HCT116 (cell line): ENCODE results near the gene TMEM208. TPM values are rescaled to one million over a fixed set of nuclear protein-coding genes. Genes with fewer than 3 reads are reported as not detected.

ENCODE experiments used
- ATAC-seq: fragments of 200-7000 bp; cut with Tn5 transposase; 2 replicates; pipeline ENCODE4 v1.9.1; 2020; ENCODE audit warnings: mild to moderate bottlenecking, moderate library complexity
- BruUV-seq: library from RNA; stranded (reverse); fragments of 400-500 nt; replicated peaks from 2 replicates; lab custom pipeline; 2021; lab: Mats Ljungman, UMichigan
- CTCF ChIA-PET: fragments of 300-600 bp; sonication (Branson Sonifier 250); formaldehyde crosslinking; loops from one replicate; lab custom pipeline; 2021; ENCODE audit warnings: antibody characterized with exemption; lab: Charles Lee
- POLR2A ChIA-PET: fragments of 300-600, 350-600 bp; sonication (Branson Sonifier 250); formaldehyde crosslinking; loops from one replicate; lab custom pipeline; 2021; ENCODE audit warnings: antibody characterized with exemption; lab: Charles Lee
- RAD21 ChIA-PET, 2 experiments: fragments of 300-600 bp; sonication (Branson Sonifier 250); formaldehyde crosslinking; loops; one replicate each; lab custom pipeline; 2023; ENCODE audit warnings: low total read pairs in 2 of 2; ENCODE audit not compliant: uncharacterized antibody in 2 of 2, unreplicated experiment in 2 of 2, low non-redundant PET in 1 of 2; lab: Charles Lee
- DNase-seq: peaks from one replicate; pipeline ENCODE4 v3.0.0-alpha.2; 2010; ENCODE audit warnings: low read depth, low spot score
- H2AFZ ChIP-seq: fragments of 200-600 bp; shearing (Covaris generic), sonication (generic); 2 replicates; pipeline ENCODE4 v1.6.1; 2017; ENCODE audit warnings: low read depth, mixed run types, mixed read lengths, antibody characterized with exemption, low read length; ENCODE audit not compliant: poor library complexity, severe bottlenecking
- H3K27ac ChIP-seq: 2 replicates; pipeline ENCODE4 v1.5.1; 2012; ENCODE audit warnings: low read depth, low read length
- H3K27me3 ChIP-seq: fragments of 200-600 bp; sonication (generic); 2 replicates; pipeline ENCODE4 v1.6.1; 2016; ENCODE audit warnings: mixed run types, low read length, mixed read lengths; ENCODE audit not compliant: insufficient read depth
- H3K36me3 ChIP-seq, 2 experiments: fragments of 200-500 bp in 1 of 2; fragments of 200-600 bp in 1 of 2; sonication (Bioruptor generic) in 1 of 2; sonication (generic) in 1 of 2; 2 replicates each; pipeline versions ENCODE4 v1.5.1 to v1.6.1; 2014 to 2016; ENCODE audit warnings: low read length in 2 of 2, inconsistent platforms in 1 of 2, mixed read lengths in 1 of 2, mixed run types in 1 of 2; ENCODE audit not compliant: insufficient read depth in 2 of 2, control insufficient read depth in 1 of 2
- H3K4me1 ChIP-seq, 2 experiments: fragments of 200-600 bp in 1 of 2; sonication (generic) in 1 of 2; 2 replicates each; pipeline versions ENCODE4 v1.5.1 to v1.6.1; 2012 to 2017; ENCODE audit warnings: low read length in 2 of 2, inconsistent platforms in 1 of 2, mild to moderate bottlenecking in 1 of 2, mixed read lengths in 1 of 2, mixed run types in 1 of 2, moderate library complexity in 1 of 2; ENCODE audit not compliant: insufficient read depth in 2 of 2, control insufficient read depth in 1 of 2
- H3K4me2 ChIP-seq: fragments of 200-600 bp; sonication (generic); 2 replicates; pipeline ENCODE4 v1.6.1; 2017; ENCODE audit warnings: mixed run types, low read length, mixed read lengths
- H3K4me3 ChIP-seq, 2 experiments: fragments of 200-600 bp in 1 of 2; sonication (generic) in 1 of 2; replicated peaks in 1 of 2; 2 replicates each; pipeline ENCODE4 v1.5.1; 2011 to 2016; ENCODE audit warnings: low read length in 2 of 2, control low read depth in 1 of 2, low read depth in 1 of 2, mild to moderate bottlenecking in 1 of 2, mixed read lengths in 1 of 2, mixed run types in 1 of 2
- H3K79me2 ChIP-seq: fragments of 200-600 bp; sonication (generic); 2 replicates; pipeline ENCODE4 v1.6.1; 2017; ENCODE audit warnings: mild to moderate bottlenecking, mixed run types, low read length, moderate library complexity, mixed read lengths; ENCODE audit not compliant: insufficient read depth
- H3K9ac ChIP-seq: fragments of 200-600 bp; sonication (generic); 2 replicates; pipeline ENCODE4 v1.6.1; 2016; ENCODE audit warnings: low read length, mixed read lengths
- H3K9me2 ChIP-seq: fragments of 200-600 bp; sonication (generic), shearing (Covaris generic); 2 replicates; pipeline ENCODE4 v1.6.1; 2017; ENCODE audit warnings: mixed run types, mild to moderate bottlenecking, moderate library complexity; ENCODE audit not compliant: insufficient read depth
- H3K9me3 ChIP-seq, 2 experiments: fragments of 200-500 bp in 1 of 2; fragments of 200-600 bp in 1 of 2; sonication (Bioruptor generic) in 1 of 2; sonication (generic) in 1 of 2; 2 replicates each; pipeline ENCODE4 v1.6.1; 2014 to 2017; ENCODE audit warnings: low read length in 2 of 2, mixed read lengths in 2 of 2, inconsistent platforms in 1 of 2, low read depth in 1 of 2, mild to moderate bottlenecking in 1 of 2, mixed run types in 1 of 2, moderate library complexity in 1 of 2; ENCODE audit not compliant: control insufficient read depth in 1 of 2, insufficient read depth in 1 of 2
- H4K20me1 ChIP-seq: fragments of 200-600 bp; sonication (generic), shearing (Covaris generic); 2 replicates; pipeline ENCODE4 v1.6.1; 2017; ENCODE audit warnings: mixed run types, mild to moderate bottlenecking, moderate library complexity; ENCODE audit not compliant: insufficient read depth
- ATF3 ChIP-seq: IDR thresholded peaks from 2 replicates; pipeline ENCODE4 v1.6.1; 2012
- CTCF ChIP-seq, 3 experiments: fragments of 200-600 bp in 1 of 3; sonication (generic) in 1 of 3; IDR thresholded peaks in 2 of 3; conservative IDR thresholded peaks in 1 of 3; 2 replicates each; pipeline ENCODE4 v1.5.1; 2012 to 2017; ENCODE audit warnings: low read depth in 2 of 3, low read length in 2 of 3, antibody characterized with exemption in 1 of 3, borderline replicate concordance in 1 of 3, control low read depth in 1 of 3, mild to moderate bottlenecking in 1 of 3, mixed read lengths in 1 of 3, mixed run types in 1 of 3, moderate library complexity in 1 of 3; ENCODE audit not compliant: insufficient read depth in 1 of 3
- SP1 ChIP-seq: IDR thresholded peaks from 2 replicates; pipeline ENCODE4 v1.6.1; 2012; ENCODE audit warnings: low read depth
- ZBTB33 ChIP-seq: IDR thresholded peaks from 2 replicates; pipeline ENCODE4 v1.6.1; 2011; ENCODE audit warnings: mild to moderate bottlenecking, low read length, moderate library complexity; ENCODE audit not compliant: insufficient replicate concordance; ENCODE audit errors: extremely low read depth
- intact Hi-C: fragments of 100-400 bp; cut with micrococcal nuclease; formaldehyde crosslinking; loops from 2 replicates; pipeline ENCODE4 v1.10.0; 2022
- total RNA-seq: library from RNA; stranded (reverse); gene quantifications from one replicate; pipeline ENCODE4 v1.2.1, GENCODE V29; 2021; ENCODE audit not compliant: unreplicated experiment

Gene TMEM208
- total RNA-seq, 1 experiment from 2014 or later = 36.1 TPM

- TF ChIP-seq ZBTB33 (no peak), ATF3 (no peak), SP1 (no peak)
These were observed 25.9 kb downstream of the TMEM208 start (continued) for GRCh38 chr16:67252609-67253497.

GRCh38 chr16:67254801-67255552 is 28.0 kb downstream of the TMEM208 start:
- H3K9me2 ChIP-seq = no peaks in the 10 kb centered on the region
- no TSS peak for BruUV-seq
- no peaks in the 10 kb centered on the region for H3K9me3 ChIP-seq
- no peak overlapping the region for H2AFZ ChIP-seq
- intact Hi-C loops = no loop called here
- H3K27ac ChIP-seq = no peak overlapping the region
- no peak for TF ChIP-seq CTCF (IDR thresholded peaks at IDR 0.05 in 2 of 3, conservative IDR thresholded peaks at IDR 0.05 in 1 of 3; ENCODE audit: borderline replicate concordance in 1 of 3, insufficient read depth in 1 of 3, low read depth in 2 of 3, low read length in 2 of 3)
- H3K9ac ChIP-seq = no peak overlapping the region
- H3K36me3 ChIP-seq = no peaks in the 10 kb centered on the region; a peak in 1 of 4 replicates
- no peaks in the 10 kb centered on the region for H4K20me1 ChIP-seq
- no peaks in the 10 kb centered on the region for H3K4me1 ChIP-seq
- ChIA-PET CTCF (no interaction called here), POLR2A (no interaction called here), RAD21 (no interaction called here)
- DNase-seq (no peak), ATAC-seq (no peak)
- H3K79me2 ChIP-seq = no peaks in the 10 kb centered on the region
- no peak overlapping the region for H3K4me3 ChIP-seq
- no peak overlapping the region for H3K4me2 ChIP-seq
- H3K27me3 ChIP-seq = no peaks in the 10 kb centered on the region
